HEK293 (cell line): ENCODE data around the gene NIPBL.

Experiments
- CTCF ChIA-PET: fragments of 350-600 bp; formaldehyde crosslinking; extraction: SDS; loops from one replicate; lab custom pipeline; 2021; ENCODE audit warnings: antibody characterized with exemption; lab: Yijun Ruan, JAX
- POLR2A ChIA-PET: fragments of 300-600 bp; formaldehyde crosslinking; extraction: SDS; loops from one replicate; lab custom pipeline; 2020; ENCODE audit warnings: antibody characterized with exemption, inconsistent platforms; lab: Yijun Ruan, JAX
- H3K27ac ChIP-seq: fragments of 200-500 bp; sonication (Bioruptor generic); 2 replicates; pipeline ENCODE4 v1.5.1; 2014; ENCODE audit warnings: low read depth, low read length, control low read depth, inconsistent platforms; ENCODE audit errors: extremely low read depth
- H3K36me3 ChIP-seq, 2 experiments: fragments of 200-500 bp in 1 of 2; sonication (Bioruptor generic) in 1 of 2; 1 replicate in 1 of 2; 2 replicates in 1 of 2; pipeline ENCODE4 v1.5.1; 2014 to 2017; ENCODE audit warnings: inconsistent platforms in 2 of 2, low read length in 2 of 2; ENCODE audit not compliant: control insufficient read depth in 2 of 2, insufficient read depth in 1 of 2
- H3K4me1 ChIP-seq: fragments of 200-500 bp; sonication (Bioruptor generic); 2 replicates; pipeline ENCODE4 v1.5.1; 2014; ENCODE audit warnings: mild to moderate bottlenecking, low read length, inconsistent platforms; ENCODE audit not compliant: control insufficient read depth, insufficient read depth
- H3K4me3 ChIP-seq: 2 replicates; pipeline ENCODE4 v1.5.1; 2011; ENCODE audit warnings: low read depth, mild to moderate bottlenecking, control low read depth, low read length, moderate library complexity
- H3K9me3 ChIP-seq: fragments of 200-500 bp; sonication (Bioruptor generic); 2 replicates; pipeline ENCODE4 v1.5.1; 2014; ENCODE audit warnings: low read depth, low read length, inconsistent platforms; ENCODE audit not compliant: control insufficient read depth, insufficient read depth
- GFI1B ChIP-seq: fragments of 450-650 bp; formaldehyde crosslinking; IDR thresholded peaks from 2 replicates; pipeline ENCODE4 v1.5.1; 2016; ENCODE audit warnings: missing biosample characterization, missing genetic modification characterization
- GLI2 ChIP-seq: fragments of 450-650 bp; formaldehyde crosslinking; IDR thresholded peaks from 2 replicates; pipeline ENCODE4; 2017; ENCODE audit warnings: missing biosample characterization, missing genetic modification characterization, low read depth, borderline replicate concordance
- KLF10 ChIP-seq: fragments of 450-650 bp; IDR thresholded peaks from 2 replicates; pipeline ENCODE4 v1.5.1; 2018; ENCODE audit warnings: missing biosample characterization, mild to moderate bottlenecking, missing genetic modification characterization
- OVOL3 ChIP-seq: fragments of 450-650 bp; formaldehyde crosslinking; IDR thresholded peaks from 2 replicates; pipeline ENCODE4 v1.5.1; 2016; ENCODE audit warnings: missing biosample characterization, missing genetic modification characterization
- SCRT1 ChIP-seq: fragments of 450-650 bp; formaldehyde crosslinking; IDR thresholded peaks from 2 replicates; pipeline ENCODE4 v1.5.1; 2016; ENCODE audit warnings: missing biosample characterization, missing genetic modification characterization, borderline replicate concordance
- WT1 ChIP-seq: fragments of 450-650 bp; formaldehyde crosslinking; IDR thresholded peaks from 2 replicates; pipeline ENCODE4 v1.5.1; 2016; ENCODE audit warnings: missing biosample characterization, missing genetic modification characterization
- ZBTB49 ChIP-seq: fragments of 450-650 bp; formaldehyde crosslinking; IDR thresholded peaks from 2 replicates; pipeline ENCODE4 v1.5.1; 2016; ENCODE audit warnings: missing biosample characterization, missing genetic modification characterization, low read depth
- ZBTB7A ChIP-seq: fragments of 450-650 bp; formaldehyde crosslinking; IDR thresholded peaks from 2 replicates; pipeline ENCODE4 v1.5.1; 2016; ENCODE audit warnings: low read depth, missing biosample characterization, missing genetic modification characterization
- ZFP41 ChIP-seq: fragments of 450-650 bp; formaldehyde crosslinking; IDR thresholded peaks from 2 replicates; pipeline ENCODE4 v1.5.1; 2016; ENCODE audit warnings: missing biosample characterization, missing genetic modification characterization, borderline replicate concordance
- ZNF121 ChIP-seq: fragments of 450-650 bp; formaldehyde crosslinking; IDR thresholded peaks from 2 replicates; pipeline ENCODE4 v1.5.1; 2016; ENCODE audit warnings: missing biosample characterization, missing genetic modification characterization
- ZNF140 ChIP-seq: fragments of 450-650 bp; formaldehyde crosslinking; IDR thresholded peaks from 2 replicates; pipeline ENCODE4 v1.5.1; 2016; ENCODE audit warnings: missing biosample characterization, missing genetic modification characterization
- ZNF146 ChIP-seq: fragments of 450-650 bp; formaldehyde crosslinking; IDR thresholded peaks from 2 replicates; pipeline ENCODE4 v1.5.1; 2016; ENCODE audit warnings: missing biosample characterization, missing genetic modification characterization
- ZNF202 ChIP-seq: fragments of 450-650 bp; formaldehyde crosslinking; IDR thresholded peaks from 2 replicates; pipeline ENCODE4 v1.5.1; 2016; ENCODE audit warnings: missing biosample characterization, missing genetic modification characterization, borderline replicate concordance
- ZNF239 ChIP-seq: fragments of 450-650 bp; formaldehyde crosslinking; IDR thresholded peaks from 2 replicates; pipeline ENCODE4 v1.5.1; 2016; ENCODE audit warnings: missing biosample characterization, missing genetic modification characterization
- ZNF354C ChIP-seq: fragments of 450-650 bp; formaldehyde crosslinking; IDR thresholded peaks from 2 replicates; pipeline ENCODE4 v1.5.1; 2016; ENCODE audit warnings: missing biosample characterization, missing genetic modification characterization, low read depth, borderline replicate concordance
- ZNF37A ChIP-seq: fragments of 450-650 bp; IDR thresholded peaks from 2 replicates; pipeline ENCODE4 v1.5.1; 2018; ENCODE audit warnings: missing biosample characterization, missing genetic modification characterization
- ZNF391 ChIP-seq: fragments of 450-650 bp; formaldehyde crosslinking; IDR thresholded peaks from 2 replicates; pipeline ENCODE4 v1.5.1; 2016; ENCODE audit warnings: low read depth, missing biosample characterization, missing genetic modification characterization, borderline replicate concordance
- ZNF394 ChIP-seq: fragments of 450-650 bp; formaldehyde crosslinking; IDR thresholded peaks from 2 replicates; pipeline ENCODE4 v1.5.1; 2016; ENCODE audit warnings: missing biosample characterization, missing genetic modification characterization, mild to moderate bottlenecking, moderate library complexity, borderline replicate concordance
- ZNF785 ChIP-seq: fragments of 450-650 bp; formaldehyde crosslinking; IDR thresholded peaks from 2 replicates; pipeline ENCODE4 v1.5.1; 2016; ENCODE audit warnings: missing biosample characterization, missing genetic modification characterization
- ZSCAN16 ChIP-seq: fragments of 450-650 bp; formaldehyde crosslinking; IDR thresholded peaks from 2 replicates; pipeline ENCODE4 v1.5.1; 2016; ENCODE audit warnings: missing biosample characterization, missing genetic modification characterization
- ZSCAN18 ChIP-seq: fragments of 450-650 bp; formaldehyde crosslinking; IDR thresholded peaks from 2 replicates; pipeline ENCODE4 v1.5.1; 2016; ENCODE audit warnings: missing biosample characterization, missing genetic modification characterization
- ZSCAN4 ChIP-seq: fragments of 450-650 bp; formaldehyde crosslinking; IDR thresholded peaks from 2 replicates; pipeline ENCODE4 v1.5.1; 2017; ENCODE audit warnings: missing biosample characterization, missing genetic modification characterization
- TF ChIP-seq, protein P1 (sequence below): fragments of 450-650 bp; formaldehyde crosslinking; IDR thresholded peaks from 2 replicates; pipeline ENCODE4 v1.5.1; 2016; ENCODE audit warnings: missing biosample characterization, missing genetic modification characterization, borderline replicate concordance

Gene NIPBL

DNA sequence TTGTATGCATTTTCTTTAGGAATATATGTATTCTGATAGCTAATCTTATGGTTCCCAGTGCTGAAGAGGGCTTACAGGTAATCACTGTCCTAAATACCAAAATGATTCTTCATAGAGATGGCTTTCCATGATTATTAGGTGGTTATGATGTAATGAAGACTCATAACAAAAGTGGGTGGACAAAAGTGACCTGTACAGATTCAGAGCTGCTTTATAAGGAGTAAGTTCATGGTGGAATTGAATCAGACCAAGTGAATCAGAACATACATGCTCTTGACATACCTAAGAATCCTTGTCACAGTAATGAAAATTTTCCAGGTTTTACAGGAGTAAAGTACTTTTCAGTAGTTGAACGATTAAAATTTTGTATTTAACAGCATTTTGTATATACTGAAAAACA lies 105.6 kb downstream of the NIPBL start (continued):
- no peak for TF ChIP-seq ZSCAN18
- no peak for TF ChIP-seq ZBTB49 (tag by site-specific recombination)

GRCh38 chr5:36985387-36985786 lies 108.8 kb downstream of the NIPBL start:
- POLR2A ChIA-PET: no interaction called here
- Histone ChIP-seq H3K4me3 (no peak overlapping the region), H3K9me3 (no peaks in the 10 kb centered on the region), H3K27ac (no peak overlapping the region), H3K36me3 (peaks cover 6 to 8% of the 10 kb centered on the region in 2 experiments; a peak in 2 of 3 replicates), H3K4me1 (peaks cover 18% of the 10 kb centered on the region; the same call in 1 of the 2 replicates)
- CTCF ChIA-PET: no interaction called here
- TF ChIP-seq GFI1B (tag by site-specific recombination): no peak
- no peak for TF ChIP-seq ZFP41 (tag by site-specific recombination)
- TF ChIP-seq ZSCAN4 (tag by site-specific recombination): no peak
- no peak for TF ChIP-seq ZNF394
- no peak for TF ChIP-seq KLF10
- TF ChIP-seq ZSCAN18: no peak
- TF ChIP-seq SCRT1 (tag by site-specific recombination): no peak
- TF ChIP-seq OVOL3: no peak
- TF ChIP-seq ZNF37A (tag by site-specific recombination): no peak
- TF ChIP-seq ZSCAN16 (tag by site-specific recombination): no peak
- no peak for TF ChIP-seq ZBTB7A (tag by site-specific recombination)
- no peak for TF ChIP-seq ZNF146 (tag by site-specific recombination)
- no peak for TF ChIP-seq ZNF785
- no peak for TF ChIP-seq ZNF354C (tag by site-specific recombination)
- no peak for TF ChIP-seq ZNF140 (tag by site-specific recombination)
- TF ChIP-seq WT1 (tag by site-specific recombination): no peak

GRCh38 chr5:36988396-36988795 lies 111.8 kb downstream of the NIPBL start:
- CTCF ChIA-PET: interaction anchor here (0.6 to 2.2 kb wide), 5 partner anchors 11 to 1272 kb away, joined by 3 to 13 read pairs (median 3); no protein-coding TSS in a partner anchor
- H3K4me3 ChIP-seq: no peak overlapping the region
- TF ChIP-seq ZNF202 (tag by site-specific recombination) (no peak), ZNF239 (tag by site-specific recombination) (no peak), ZNF391 (tag by site-specific recombination) (no peak), ZNF121 (tag by site-specific recombination) (no peak), GLI2 (tag by site-specific recombination) (no peak)
- TF ChIP-seq, protein P1, sequence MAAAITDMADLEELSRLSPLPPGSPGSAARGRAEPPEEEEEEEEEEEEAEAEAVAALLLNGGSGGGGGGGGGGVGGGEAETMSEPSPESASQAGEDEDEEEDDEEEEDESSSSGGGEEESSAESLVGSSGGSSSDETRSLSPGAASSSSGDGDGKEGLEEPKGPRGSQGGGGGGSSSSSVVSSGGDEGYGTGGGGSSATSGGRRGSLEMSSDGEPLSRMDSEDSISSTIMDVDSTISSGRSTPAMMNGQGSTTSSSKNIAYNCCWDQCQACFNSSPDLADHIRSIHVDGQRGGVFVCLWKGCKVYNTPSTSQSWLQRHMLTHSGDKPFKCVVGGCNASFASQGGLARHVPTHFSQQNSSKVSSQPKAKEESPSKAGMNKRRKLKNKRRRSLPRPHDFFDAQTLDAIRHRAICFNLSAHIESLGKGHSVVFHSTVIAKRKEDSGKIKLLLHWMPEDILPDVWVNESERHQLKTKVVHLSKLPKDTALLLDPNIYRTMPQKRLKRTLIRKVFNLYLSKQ (tag by site-specific recombination): no peak
- POLR2A ChIA-PET: interaction anchor here (0.6 kb wide), 1 partner anchor 541 kb away, joined by 3 read pairs; no protein-coding TSS in a partner anchor
- H3K4me1 ChIP-seq: peaks cover 3% of the 10 kb centered on the region; the same call in 1 of the 2 replicates
- no peaks in the 10 kb centered on the region for H3K9me3 ChIP-seq
- H3K36me3 ChIP-seq: peaks cover 6 to 8% of the 10 kb centered on the region in 2 experiments; a peak in 2 of 3 replicates
- no peak overlapping the region for H3K27ac ChIP-seq
